ENCODE results near the gene VSTM2A. TPM values are rescaled to one million over a fixed set of nuclear protein-coding genes. Genes with fewer than 3 reads are reported as not detected.

The VSTM2A gene
- total RNA-seq, 3 donors from 2014 or later = 2.0 to 2.6 (median 2.3) TPM

- ATAC-seq (no peak), DNase-seq (no peak)
- H3K4me1 ChIP-seq (ENCODE audit: low read depth) = no peaks in the 10 kb centered on the region
- no peak for TF ChIP-seq CTCF (IDR thresholded peaks at IDR 0.05)
- H3K36me3 ChIP-seq (ENCODE audit: low read depth) = no peaks in the 10 kb centered on the region
- intact Hi-C loops (cut with DNase I, micrococcal nuclease) = no loop called here
- no peak overlapping the region for H3K4me3 ChIP-seq
- H3K9me3 ChIP-seq = no peaks in the 10 kb centered on the region
Measured at GRCh38 chr7:54581511-54581910, 39.3 kb downstream of the VSTM2A start.

GRCh38 chr7:54591404-54592386, 49.5 kb downstream of the VSTM2A start:
- ATAC-seq (no peak), DNase-seq (no peak)
- intact Hi-C loops (cut with DNase I, micrococcal nuclease) = no loop called here
- no peaks in the 10 kb centered on the region for H3K36me3 ChIP-seq (ENCODE audit: low read depth)
- no peaks in the 10 kb centered on the region for H3K4me1 ChIP-seq (ENCODE audit: low read depth)
- TF ChIP-seq CTCF (IDR thresholded peaks at IDR 0.05) = no peak
- H3K9me3 ChIP-seq = no peaks in the 10 kb centered on the region
- H3K4me3 ChIP-seq = no peak overlapping the region

GRCh38 chr7:54596747-54597146, 54.6 kb downstream of the VSTM2A start:
- intact Hi-C loops (cut with DNase I, micrococcal nuclease) = no loop called here
- TF ChIP-seq CTCF (IDR thresholded peaks at IDR 0.05) = no peak
- H3K4me3 ChIP-seq = no peak overlapping the region
- DNase-seq (no peak), ATAC-seq (no peak)
- H3K36me3 ChIP-seq (ENCODE audit: low read depth) = no peaks in the 10 kb centered on the region
- no peaks in the 10 kb centered on the region for H3K9me3 ChIP-seq
- H3K4me1 ChIP-seq (ENCODE audit: low read depth) = no peaks in the 10 kb centered on the region

GRCh38 chr7:54615537-54615936, 73.4 kb downstream of the VSTM2A start:
- H3K4me1 ChIP-seq (ENCODE audit: low read depth) = no peaks in the 10 kb centered on the region
- H3K36me3 ChIP-seq (ENCODE audit: low read depth) = no peaks in the 10 kb centered on the region
- DNase-seq (no peak), ATAC-seq (no peak)
- no peak for TF ChIP-seq CTCF (IDR thresholded peaks at IDR 0.05)
- no peaks in the 10 kb centered on the region for H3K9me3 ChIP-seq
- intact Hi-C loops (cut with DNase I, micrococcal nuclease) = no loop called here
- H3K4me3 ChIP-seq = no peak overlapping the region

Other genes starting within 250 kb of the VSTM2A start
- 100 to 1,000 TPM in 1 of 3 donors, 10 to 100 TPM in 2; 55.5 to 105 (median 84.2) TPM for gene SEC61G, start 216.8 kb downstream of the VSTM2A start, total RNA-seq